Measurements from ENCODE around the gene IRAK1. TPM values are rescaled to one million over a fixed set of nuclear protein-coding genes. Genes with fewer than 3 reads are reported as not detected.

The IRAK1 gene
- polyA plus RNA-seq, 1 donor (not counting 4 experiments of a cell fraction or from before 2014, with no cell fraction given): 41.5 TPM

DNA sequence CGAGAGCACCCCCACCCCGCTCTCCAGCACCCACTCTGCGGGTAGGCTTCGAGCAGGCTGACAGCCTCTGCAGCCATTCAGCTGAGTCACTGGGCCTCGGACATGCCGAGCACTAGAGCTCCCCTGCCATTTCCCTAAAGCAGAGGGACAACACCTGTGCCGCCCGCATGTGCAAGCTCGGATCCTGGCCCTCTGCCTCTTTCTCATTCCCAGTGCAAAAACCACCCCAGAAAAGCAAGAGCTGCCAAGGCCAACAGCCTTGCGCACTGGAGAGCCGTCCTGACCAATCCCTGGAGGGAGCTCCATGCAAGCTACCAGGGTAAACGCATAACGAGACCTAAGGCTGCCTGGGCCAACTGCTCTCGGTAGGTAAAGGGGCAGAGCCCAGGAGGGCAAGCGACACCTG, 53.4 kb downstream of the IRAK1 start:
- Histone ChIP-seq H3K27ac (ENCODE audit: control insufficient read depth, insufficient read depth, low read length) (no peak overlapping the region), H3K9me3 (ENCODE audit: control insufficient read depth, low read depth, low read length) (no peaks in the 10 kb centered on the region), H3K79me2 (ENCODE audit: control insufficient read depth, insufficient read depth, low read length) (peaks cover 80% of the 10 kb centered on the region), H4K20me1 (ENCODE audit: control insufficient read depth, extremely low read depth, insufficient read depth, low read length) (peaks cover 20% of the 10 kb centered on the region), H3K36me3 (ENCODE audit: control insufficient read depth in 2 of 2, extremely low read depth in 1 of 2, insufficient read depth in 2 of 2, low read length in 2 of 2) (peaks cover 5 to 23% of the 10 kb centered on the region in 2 experiments), H3K4me1 (ENCODE audit: control insufficient read depth, extremely low read depth, insufficient read depth, low read length) (peaks cover 12% of the 10 kb centered on the region), H3K9me1 (ENCODE audit: control insufficient read depth, extremely low read depth, insufficient read depth, low read length) (no peaks in the 10 kb centered on the region), H3K27me3 (ENCODE audit: control insufficient read depth, extremely low read depth, insufficient read depth, low read length) (no peaks in the 10 kb centered on the region), H3K4me2 (ENCODE audit: control insufficient read depth, extremely low read depth, insufficient read depth, low read depth, low read length) (no peak overlapping the region), H3K9ac (ENCODE audit: control insufficient read depth, extremely low read depth, insufficient read depth, low read length) (no peak overlapping the region), H3K4me3 (ENCODE audit: control insufficient read depth in 2 of 3, extremely low read depth in 1 of 3, insufficient read depth in 2 of 3, low read depth in 1 of 3, low read length in 3 of 3) (no peak overlapping the region), H2AFZ (ENCODE audit: control insufficient read depth, low read length) (no peak overlapping the region)
- DNase-seq (ENCODE audit: low read depth, low spot score): no peak
- FAIRE-seq: no peak
- dilution Hi-C loops (cut with MboI; ENCODE audit: extremely low pct_ligation_motif_present, low sequenced_read_pairs): no loop called here
- TF ChIP-seq, protein P1, sequence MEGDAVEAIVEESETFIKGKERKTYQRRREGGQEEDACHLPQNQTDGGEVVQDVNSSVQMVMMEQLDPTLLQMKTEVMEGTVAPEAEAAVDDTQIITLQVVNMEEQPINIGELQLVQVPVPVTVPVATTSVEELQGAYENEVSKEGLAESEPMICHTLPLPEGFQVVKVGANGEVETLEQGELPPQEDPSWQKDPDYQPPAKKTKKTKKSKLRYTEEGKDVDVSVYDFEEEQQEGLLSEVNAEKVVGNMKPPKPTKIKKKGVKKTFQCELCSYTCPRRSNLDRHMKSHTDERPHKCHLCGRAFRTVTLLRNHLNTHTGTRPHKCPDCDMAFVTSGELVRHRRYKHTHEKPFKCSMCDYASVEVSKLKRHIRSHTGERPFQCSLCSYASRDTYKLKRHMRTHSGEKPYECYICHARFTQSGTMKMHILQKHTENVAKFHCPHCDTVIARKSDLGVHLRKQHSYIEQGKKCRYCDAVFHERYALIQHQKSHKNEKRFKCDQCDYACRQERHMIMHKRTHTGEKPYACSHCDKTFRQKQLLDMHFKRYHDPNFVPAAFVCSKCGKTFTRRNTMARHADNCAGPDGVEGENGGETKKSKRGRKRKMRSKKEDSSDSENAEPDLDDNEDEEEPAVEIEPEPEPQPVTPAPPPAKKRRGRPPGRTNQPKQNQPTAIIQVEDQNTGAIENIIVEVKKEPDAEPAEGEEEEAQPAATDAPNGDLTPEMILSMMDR (optimal IDR thresholded peaks at IDR 0.05 in 1 of 3, IDR thresholded peaks at IDR 0.05 in 1 of 3, conservative IDR thresholded peaks at IDR 0.05 in 1 of 3; ENCODE audit: extremely low read depth in 1 of 3, insufficient read depth in 2 of 3, low read length in 3 of 3): no peak
- no peak for TF ChIP-seq EZH2 (IDR thresholded peaks at IDR 0.05; ENCODE audit: low read length)

DNA sequence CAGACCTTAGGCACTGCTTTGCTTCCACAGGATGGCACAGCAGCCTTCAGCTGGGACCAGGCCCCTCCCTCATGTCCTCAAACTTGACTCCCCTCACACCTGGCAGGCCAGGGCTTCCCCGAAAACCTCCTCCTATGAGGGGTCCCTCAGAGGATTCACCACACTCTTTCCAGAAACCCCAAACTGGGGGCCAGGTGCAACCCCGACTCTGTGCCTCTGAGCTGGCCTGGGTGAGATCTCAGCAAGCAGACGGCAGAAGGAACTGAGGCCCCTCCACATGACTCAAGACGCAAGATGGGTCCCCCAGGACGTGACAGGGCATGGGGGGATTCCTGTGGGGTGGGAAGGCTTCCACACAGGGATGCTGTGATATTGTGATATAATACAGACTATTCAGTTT, 54.3 kb downstream of the IRAK1 start:
- H3K4me1 ChIP-seq (ENCODE audit: control insufficient read depth, extremely low read depth, insufficient read depth, low read length): peaks cover 12% of the 10 kb centered on the region

More for the DNA sequence above, 54.3 kb downstream of the IRAK1 start:
- Histone ChIP-seq H3K9me1 (ENCODE audit: control insufficient read depth, extremely low read depth, insufficient read depth, low read length) (no peaks in the 10 kb centered on the region), H3K79me2 (ENCODE audit: control insufficient read depth, insufficient read depth, low read length) (peaks cover 75% of the 10 kb centered on the region), H3K9ac (ENCODE audit: control insufficient read depth, extremely low read depth, insufficient read depth, low read length) (no peak overlapping the region), H3K9me3 (ENCODE audit: control insufficient read depth, low read depth, low read length) (no peaks in the 10 kb centered on the region), H3K27ac (ENCODE audit: control insufficient read depth, insufficient read depth, low read length) (no peak overlapping the region), H3K27me3 (ENCODE audit: control insufficient read depth, extremely low read depth, insufficient read depth, low read length) (no peaks in the 10 kb centered on the region), H3K4me2 (ENCODE audit: control insufficient read depth, extremely low read depth, insufficient read depth, low read depth, low read length) (no peak overlapping the region), H3K36me3 (ENCODE audit: control insufficient read depth in 2 of 2, extremely low read depth in 1 of 2, insufficient read depth in 2 of 2, low read length in 2 of 2) (peaks cover 8 to 31% of the 10 kb centered on the region in 2 experiments), H4K20me1 (ENCODE audit: control insufficient read depth, extremely low read depth, insufficient read depth, low read length) (peaks cover 20% of the 10 kb centered on the region), H2AFZ (ENCODE audit: control insufficient read depth, low read length) (no peak overlapping the region), H3K4me3 (ENCODE audit: control insufficient read depth in 2 of 3, extremely low read depth in 1 of 3, insufficient read depth in 2 of 3, low read depth in 1 of 3, low read length in 3 of 3) (no peak overlapping the region)
- no peak for DNase-seq (ENCODE audit: low read depth, low spot score)
- no peak for FAIRE-seq
- dilution Hi-C loops (cut with MboI; ENCODE audit: extremely low pct_ligation_motif_present, low sequenced_read_pairs): no loop called here
- TF ChIP-seq, protein P1 (optimal IDR thresholded peaks at IDR 0.05 in 1 of 3, IDR thresholded peaks at IDR 0.05 in 1 of 3, conservative IDR thresholded peaks at IDR 0.05 in 1 of 3; ENCODE audit: extremely low read depth in 1 of 3, insufficient read depth in 2 of 3, low read length in 3 of 3): no peak
- TF ChIP-seq EZH2 (IDR thresholded peaks at IDR 0.05; ENCODE audit: low read length): no peak

Data from keratinocyte (primary cell).